ENCODE results near the gene NUB1.
A peak's percentile ranks its signal among the peaks of the same experiment; 100 is the strongest.

Gene NUB1

DNA sequence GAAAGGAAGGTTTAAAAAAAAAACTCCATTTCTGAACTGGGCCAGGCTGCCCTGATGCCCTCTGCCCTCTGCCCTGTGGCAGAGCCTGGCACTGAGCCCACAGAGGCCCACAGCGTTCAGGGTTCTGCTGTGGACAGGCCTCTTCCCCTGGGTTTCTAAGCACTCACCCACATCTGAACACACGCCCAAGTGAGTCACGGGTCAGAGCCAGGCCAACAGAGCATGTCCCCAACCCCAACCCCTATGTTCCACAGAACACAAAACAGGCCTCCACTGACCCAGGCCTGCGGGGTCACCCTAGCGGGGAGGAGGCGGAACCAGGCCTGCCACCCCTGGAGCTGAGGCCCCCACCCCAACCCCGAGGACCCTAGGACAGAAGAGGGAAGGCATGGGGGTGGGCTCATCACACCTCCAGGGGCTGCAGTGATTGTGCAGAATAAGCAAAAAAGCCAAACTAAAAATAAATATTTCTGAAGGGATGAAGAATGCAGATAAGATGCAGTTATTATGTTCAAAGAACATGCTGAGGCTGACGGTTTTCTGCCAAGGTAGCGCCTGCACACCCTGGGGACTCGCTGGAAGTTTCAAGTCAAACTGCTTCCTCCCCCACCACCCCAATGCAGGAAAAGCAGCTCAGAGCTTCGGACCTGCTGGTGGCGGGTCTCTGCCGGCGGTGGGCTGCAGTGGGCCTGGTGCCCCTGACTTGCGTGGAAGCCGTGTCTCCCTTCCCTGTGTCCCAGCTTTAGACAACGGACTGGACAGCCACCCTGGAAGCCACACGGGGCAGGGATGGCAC is 62.8 kb downstream of the NUB1 start:
- TF ChIP-seq, protein P1, sequence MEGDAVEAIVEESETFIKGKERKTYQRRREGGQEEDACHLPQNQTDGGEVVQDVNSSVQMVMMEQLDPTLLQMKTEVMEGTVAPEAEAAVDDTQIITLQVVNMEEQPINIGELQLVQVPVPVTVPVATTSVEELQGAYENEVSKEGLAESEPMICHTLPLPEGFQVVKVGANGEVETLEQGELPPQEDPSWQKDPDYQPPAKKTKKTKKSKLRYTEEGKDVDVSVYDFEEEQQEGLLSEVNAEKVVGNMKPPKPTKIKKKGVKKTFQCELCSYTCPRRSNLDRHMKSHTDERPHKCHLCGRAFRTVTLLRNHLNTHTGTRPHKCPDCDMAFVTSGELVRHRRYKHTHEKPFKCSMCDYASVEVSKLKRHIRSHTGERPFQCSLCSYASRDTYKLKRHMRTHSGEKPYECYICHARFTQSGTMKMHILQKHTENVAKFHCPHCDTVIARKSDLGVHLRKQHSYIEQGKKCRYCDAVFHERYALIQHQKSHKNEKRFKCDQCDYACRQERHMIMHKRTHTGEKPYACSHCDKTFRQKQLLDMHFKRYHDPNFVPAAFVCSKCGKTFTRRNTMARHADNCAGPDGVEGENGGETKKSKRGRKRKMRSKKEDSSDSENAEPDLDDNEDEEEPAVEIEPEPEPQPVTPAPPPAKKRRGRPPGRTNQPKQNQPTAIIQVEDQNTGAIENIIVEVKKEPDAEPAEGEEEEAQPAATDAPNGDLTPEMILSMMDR (conservative IDR thresholded peaks at IDR 0.05; ENCODE audit: low read depth, low read length), result no peak
- DNase-seq (ENCODE audit: low read depth), result peak; percentile 75
- H3K4me3 ChIP-seq (ENCODE audit: low read depth, low read length), result no peak overlapping the region

DNA sequence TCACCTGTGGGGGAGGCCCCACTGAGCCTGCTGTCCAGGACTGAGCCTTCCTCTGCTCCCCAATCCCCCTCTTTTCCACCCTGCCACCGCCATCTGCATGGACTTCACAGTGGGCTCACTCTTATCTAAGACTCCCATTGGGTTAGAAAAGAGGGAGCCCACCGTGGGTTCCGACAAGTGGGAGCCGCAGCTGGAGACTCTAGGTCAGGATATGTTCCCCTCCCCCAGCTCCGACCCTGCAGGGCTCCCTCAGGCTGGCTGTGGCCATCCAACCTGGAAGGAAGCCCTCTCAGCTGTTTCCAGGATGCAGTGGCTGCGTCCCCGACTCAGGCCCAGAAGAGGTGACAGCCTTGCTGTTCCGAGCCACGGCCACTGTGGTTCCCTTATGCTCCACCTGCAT is 63.4 kb downstream of the NUB1 start:
- no peak for DNase-seq (ENCODE audit: low read depth)
- TF ChIP-seq, protein P1 (conservative IDR thresholded peaks at IDR 0.05; ENCODE audit: low read depth, low read length), result no peak
- no peak overlapping the region for H3K4me3 ChIP-seq (ENCODE audit: low read depth, low read length)

DNA sequence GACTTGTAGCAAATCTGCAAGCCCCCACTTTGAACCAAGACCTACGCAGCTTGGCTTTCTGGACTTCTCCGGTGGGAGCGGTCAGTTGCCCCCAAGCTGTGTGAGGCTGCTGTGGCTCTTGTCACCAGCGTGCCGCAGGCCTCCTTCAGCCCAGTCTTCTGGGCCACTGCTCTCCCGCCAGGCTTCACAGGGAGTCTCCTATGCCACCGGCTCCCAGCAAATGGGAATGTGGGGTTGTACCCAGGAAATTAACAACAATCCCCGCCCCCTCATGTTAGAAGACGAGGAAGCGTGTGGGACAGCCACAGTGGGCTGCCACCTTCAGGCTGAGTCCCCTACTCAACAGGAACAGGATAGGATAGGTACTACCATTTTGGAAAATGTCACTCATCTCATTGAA is 64.0 kb downstream of the NUB1 start:
- TF ChIP-seq, protein P1 (conservative IDR thresholded peaks at IDR 0.05; ENCODE audit: low read depth, low read length), result no peak
- no peak for DNase-seq (ENCODE audit: low read depth)
- no peak overlapping the region for H3K4me3 ChIP-seq (ENCODE audit: low read depth, low read length)

DNA sequence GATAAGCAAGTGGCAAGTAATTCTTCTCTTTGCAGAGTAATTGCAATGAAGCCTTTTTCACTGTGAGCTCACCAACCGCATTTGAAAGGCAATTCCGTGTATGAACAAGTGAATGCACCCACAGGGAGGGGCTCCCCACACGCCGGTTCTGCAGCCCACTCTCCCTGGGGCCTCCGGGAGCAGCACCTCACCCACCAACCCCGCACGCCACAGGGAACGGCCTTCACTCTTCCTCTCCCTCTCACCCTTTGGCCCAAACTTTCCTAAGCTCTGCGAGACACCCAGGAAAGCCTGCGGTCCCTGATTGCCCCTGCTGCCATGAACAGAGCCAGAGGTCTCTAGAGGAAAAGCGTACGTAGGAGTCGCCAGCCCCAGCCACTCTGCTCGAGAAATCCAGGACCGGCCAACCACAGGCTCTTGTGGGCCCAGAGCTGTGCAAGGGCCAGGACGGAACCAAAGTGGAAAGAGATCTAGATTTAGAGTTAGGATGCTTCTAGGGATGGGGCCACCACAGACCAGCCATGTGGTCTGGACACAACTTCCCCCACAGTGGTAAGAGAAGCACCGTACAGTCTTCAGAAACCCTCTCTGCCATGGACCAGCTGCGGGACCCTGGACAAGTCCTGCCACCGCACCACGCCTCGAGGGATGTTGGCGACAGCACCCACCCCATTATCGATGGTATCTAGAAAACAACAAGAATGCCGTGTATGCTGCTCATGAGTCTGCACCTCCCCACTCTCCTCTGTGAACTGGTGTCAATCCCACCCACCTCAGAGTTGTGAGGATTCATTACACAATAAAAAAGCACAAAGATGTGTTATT is 64.7 kb downstream of the NUB1 start:
- no peak for DNase-seq (ENCODE audit: low read depth)
- H3K4me3 ChIP-seq (ENCODE audit: low read depth, low read length), result no peak overlapping the region
- TF ChIP-seq, protein P1 (conservative IDR thresholded peaks at IDR 0.05; ENCODE audit: low read depth, low read length), result no peak

DNA sequence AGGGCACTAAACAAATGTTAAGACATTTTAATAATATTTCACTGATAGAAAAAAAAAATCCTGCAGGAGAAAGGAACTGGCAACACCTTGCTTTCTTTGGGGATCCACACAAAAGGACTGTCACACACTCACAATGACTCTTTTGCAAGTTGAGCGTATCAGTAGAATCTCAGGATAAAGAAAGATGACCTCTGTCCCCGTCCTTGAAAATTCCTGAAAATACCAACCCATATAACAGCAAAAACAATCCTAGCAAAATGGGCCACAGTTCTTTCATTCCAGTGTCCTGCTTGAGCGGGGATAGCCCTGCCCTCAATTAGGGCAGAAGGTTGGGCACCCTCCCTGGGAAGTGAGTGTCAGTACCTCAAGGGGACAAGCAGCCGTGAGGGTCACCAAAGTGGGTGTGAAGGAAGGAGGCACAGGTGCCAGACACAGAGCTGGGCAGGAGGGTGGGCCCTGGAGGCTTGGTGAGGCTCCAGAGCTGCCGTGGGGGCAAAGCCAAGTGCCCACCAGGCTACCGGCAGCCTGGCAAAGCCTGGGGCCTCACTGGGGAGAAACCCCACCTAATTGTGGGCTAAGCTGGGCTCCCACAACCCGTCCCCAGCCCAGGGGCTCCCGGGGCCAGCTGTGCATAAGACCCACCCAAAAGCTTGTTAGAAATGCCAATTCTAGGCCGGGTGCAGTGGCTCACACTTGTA is 65.4 kb downstream of the NUB1 start:
- TF ChIP-seq, protein P1 (conservative IDR thresholded peaks at IDR 0.05; ENCODE audit: low read depth, low read length), result no peak
- H3K4me3 ChIP-seq (ENCODE audit: low read depth, low read length), result no peak overlapping the region
- no peak for DNase-seq (ENCODE audit: low read depth)

DNA sequence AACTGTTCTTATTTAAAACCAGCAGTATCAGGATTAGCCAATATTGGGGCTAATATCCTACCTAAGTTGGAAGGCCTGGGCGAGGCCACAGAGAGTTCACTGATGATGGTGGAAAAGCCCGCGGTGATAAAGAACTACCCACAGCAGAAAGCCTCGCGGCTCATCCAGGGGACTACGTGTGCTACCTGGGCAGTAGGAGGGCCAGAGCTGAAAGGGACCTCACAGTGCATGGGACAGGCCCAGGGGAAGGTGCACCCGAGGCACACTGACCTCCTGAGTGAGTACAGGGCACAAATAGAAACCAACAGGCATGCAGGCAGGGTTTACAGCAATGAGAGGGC is 66.9 kb downstream of the NUB1 start:
- TF ChIP-seq, protein P1 (conservative IDR thresholded peaks at IDR 0.05; ENCODE audit: low read depth, low read length), result no peak
- peak overlapping the region; percentile 76 for H3K4me3 ChIP-seq (ENCODE audit: low read depth, low read length)
- no peak for DNase-seq (ENCODE audit: low read depth)

All from choroid plexus epithelial cell (primary cell).